Pancreas (tissue), 10 donors: Measurements from ENCODE around the gene MVK. TPM values are rescaled to one million over a fixed set of nuclear protein-coding genes. Genes with fewer than 3 reads are reported as not detected.

Source experiments
- ATAC-seq, 4 donors: fragments of 200-7000 bp; cut with Tn5 transposase; one replicate each; pipeline versions ENCODE4 v1.8.0 to v1.9.1; 2020; ENCODE audit warnings: mild to moderate bottlenecking in 4 of 4, moderate library complexity in 4 of 4
- DNase-seq, 6 donors: peaks; one replicate each; pipeline ENCODE4 v3.0.0-alpha.2; 2020
- FAIRE-seq: peaks from 2 replicates; lab custom pipeline; 2012; peaks lifted over from hg19 to GRCh38; lab: Jason Lieb, UNC
- H3K27ac ChIP-seq, 4 donors: fragments of 200-600 bp; sonication (generic); 1 replicate in 3 of 4; 2 replicates in 1 of 4; pipeline versions ENCODE4 v1.5.0 to v1.8.0; 2020
- H3K27me3 ChIP-seq, 4 donors: fragments of 200-600 bp; one replicate each; pipeline ENCODE4 v1.8.0; 2021
- H3K36me3 ChIP-seq, 3 donors: fragments of 200-600 bp; sonication (generic) in 1 of 3; one replicate each; pipeline versions ENCODE4 v1.5.0 to v1.8.0; 2020 to 2021
- H3K4me1 ChIP-seq, 3 donors: fragments of 200-600 bp; one replicate each; pipeline ENCODE4 v1.8.0; 2021
- H3K4me3 ChIP-seq, 4 donors: fragments of 200-600 bp; sonication (generic) in 2 of 4; one replicate each; pipeline versions ENCODE4 v1.5.0 to v1.8.0; 2020 to 2021
- H3K9me3 ChIP-seq, 4 donors: fragments of 200-600 bp; one replicate each; pipeline ENCODE4 v1.8.0; 2021
- CTCF ChIP-seq, 4 donors: fragments of 200-600 bp; sonication (generic) in 3 of 4; IDR thresholded peaks; one replicate each; pipeline versions ENCODE4 v1.5.0 to v1.8.0; 2021; ENCODE audit warnings: antibody characterized with exemption in 4 of 4
- WGBS, 2 donors: extraction: QIAGEN DNeasy Blood & Tissue Kit; methylation state at CpG; one replicate each; pipeline ENCODE4 v1.1.7; 2013; 5-methylcytosine and 5-hydroxymethylcytosine counted together
- intact Hi-C, 3 donors: fragments of 100-400 bp; cut with DNase I; formaldehyde crosslinking; loops; one replicate each; pipeline versions ENCODE4 v1.11.1 to v1.14.2; 2022
- polyA plus RNA-seq, 2 donors: library from polyadenylated mRNA; stranded (reverse); fragments of 200-250 nt; gene quantifications; one replicate each; pipeline ENCODE4 v1.2.3, GENCODE V29; 2013
- total RNA-seq, 6 donors: library from RNA; stranded (reverse); fragmentation: NEBNext Ultra II Directional in 4 of 6; extraction: Animal tissue kit (Norgen Biotek cat#: 25700) in 4 of 6; gene quantifications; one replicate each; pipeline versions ENCODE4 v1.2.1 to v1.2.4, GENCODE V29; 2021 to 2023
- donor health status: healthy with polysubstance abuse.
- donor health status: DM: no; HTN: no; CAD: no; lungs with moderate emphysema.
- donor health status: DM: no; HTN: no; CAD: no.
- donor health status: control.
- donor health status: control.
- donor health status: Bipolar disorder and iron deficiency.
- donor health status: DM: yes; HTN: yes; CAD: no.
- donor health status: DM: no; HTN: no; CAD: no.
- donor health status: DM: no; HTN: no; CAD: no.
- donor health status: DM: yes; HTN: yes; CAD: no.

MVK gene
- total and polyA plus RNA-seq, 8 donors, result 5.8 to 15.9 (median 7.4) TPM

DNA sequence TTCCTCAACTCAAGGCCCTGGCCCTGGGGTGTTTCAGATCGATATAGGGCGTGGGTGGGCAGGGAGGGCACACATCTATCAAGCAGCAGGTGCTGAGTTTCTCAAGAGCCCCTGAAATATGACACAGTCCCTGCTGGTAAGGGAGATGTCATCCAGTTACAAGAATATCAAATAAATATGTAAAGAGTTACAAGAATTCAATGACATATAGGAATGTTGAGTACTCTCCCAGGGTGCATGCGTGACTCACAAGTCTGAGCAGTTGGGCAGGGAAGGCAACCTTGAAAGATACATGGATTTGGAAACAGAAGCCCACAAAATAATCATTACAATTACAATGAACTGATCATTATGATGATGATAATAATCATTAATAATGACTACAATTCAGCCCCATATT lies 35.2 kb downstream of the MVK start:
- no peak overlapping the region for H3K4me3 ChIP-seq
- intact Hi-C loops, result loop anchor here in 1 of 3 donors (10.0 kb wide), 1 partner anchor 106 kb away; the partner anchor contains the start of gene FAM222A
- no peak for TF ChIP-seq CTCF (IDR thresholded peaks at IDR 0.05)
- DNase-seq, result no peak
- ATAC-seq, result no peak
- H3K4me1 ChIP-seq, result no peaks in the 10 kb centered on the region
- no peak overlapping the region for H3K27ac ChIP-seq
- no peak for FAIRE-seq
- H3K27me3 ChIP-seq, result no peaks in the 10 kb centered on the region
- H3K9me3 ChIP-seq, result no peaks in the 10 kb centered on the region
- 66 to 82% methylated on average over 3 of the region's 3 CpGs for WGBS, 2 donors
- no peaks in the 10 kb centered on the region for H3K36me3 ChIP-seq

- Histone ChIP-seq H3K4me3 (no peak overlapping the region), H3K4me1 (no peaks in the 10 kb centered on the region), H3K9me3 (no peaks in the 10 kb centered on the region), H3K36me3 (no peaks in the 10 kb centered on the region), H3K27me3 (no peaks in the 10 kb centered on the region), H3K27ac (no peak overlapping the region)
- no peak for TF ChIP-seq CTCF (IDR thresholded peaks at IDR 0.05)
- DNase-seq (no peak), FAIRE-seq (no peak), ATAC-seq (no peak)
- intact Hi-C loops, result loop anchor here in 1 of 3 donors (10.0 kb wide), 1 partner anchor 105 kb away; the partner anchor contains the start of gene FAM222A
- WGBS, 2 donors, result 40 to 45% methylated on average over 2 of the region's 2 CpGs
Measured at GRCh38 chr12:109609342-109609741, 35.7 kb downstream of the MVK start.

- 74 to 92% methylated on average over 4 of the region's 4 CpGs for WGBS, 2 donors
- FAIRE-seq, result no peak
- TF ChIP-seq CTCF (IDR thresholded peaks at IDR 0.05), result no peak
Measured at GRCh38 chr12:109610523-109610922, 36.9 kb downstream of the MVK start.

GRCh38 chr12:109611223-109611622 lies 37.6 kb downstream of the MVK start:
- TF ChIP-seq CTCF (IDR thresholded peaks at IDR 0.05), result no peak
- intact Hi-C loops, result no loop called here
- H3K36me3 ChIP-seq, result no peaks in the 10 kb centered on the region
- no peaks in the 10 kb centered on the region for H3K27me3 ChIP-seq
- DNase-seq (no peak), FAIRE-seq (no peak), ATAC-seq (no peak)
- no peak overlapping the region for H3K4me3 ChIP-seq
- no peak overlapping the region for H3K27ac ChIP-seq
- peaks cover 0 to 6% (median 0%) of the 10 kb centered on the region in 3 donors for H3K4me1 ChIP-seq
- WGBS, 2 donors, result 61 to 82% methylated on average over 10 of the region's 10 CpGs
- no peaks in the 10 kb centered on the region for H3K9me3 ChIP-seq

More at GRCh38 chr12:109610523-109610922, 36.9 kb downstream of the MVK start:
- ATAC-seq, result no peak
- Histone ChIP-seq H3K9me3 (no peaks in the 10 kb centered on the region), H3K4me1 (peaks cover 0 to 2% (median 0%) of the 10 kb centered on the region in 3 donors), H3K4me3 (no peak overlapping the region), H3K36me3 (no peaks in the 10 kb centered on the region), H3K27ac (no peak overlapping the region), H3K27me3 (no peaks in the 10 kb centered on the region)
- intact Hi-C loops, result no loop called here
- no peak for DNase-seq

DNA sequence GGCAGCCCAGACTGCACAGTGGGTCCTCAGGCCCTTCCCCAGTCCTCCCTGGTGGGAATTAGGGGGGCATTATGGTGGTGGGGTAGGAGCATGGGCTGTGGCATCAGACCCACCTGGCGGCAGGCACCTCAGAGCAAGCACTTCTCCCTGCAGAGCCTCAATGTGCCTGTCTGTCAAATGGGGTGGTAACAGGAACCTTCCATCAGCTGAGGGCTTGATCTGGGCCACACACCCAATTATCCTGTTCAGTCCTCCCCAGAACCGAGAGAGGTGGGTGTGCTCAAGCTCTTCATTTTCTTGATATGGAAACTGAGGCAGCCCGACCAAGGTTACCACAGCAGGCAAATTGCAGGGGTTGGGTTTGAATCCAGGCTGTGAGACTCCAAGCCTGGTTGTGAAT lies 38.4 kb downstream of the MVK start:
- ATAC-seq (no peak), FAIRE-seq (no peak), DNase-seq (no peak)
- Histone ChIP-seq H3K27me3 (no peaks in the 10 kb centered on the region), H3K4me1 (peaks cover 0 to 6% (median 0%) of the 10 kb centered on the region in 3 donors), H3K9me3 (no peaks in the 10 kb centered on the region), H3K27ac (no peak overlapping the region), H3K4me3 (no peak overlapping the region), H3K36me3 (no peaks in the 10 kb centered on the region)
- no peak for TF ChIP-seq CTCF (IDR thresholded peaks at IDR 0.05)
- 76 to 78% methylated on average over 3 of the region's 3 CpGs for WGBS, 2 donors
- intact Hi-C loops, result no loop called here
